HCEC 1CT (cell line): Measurements from ENCODE around the gene TTC33.
"Not testable (repeated sequence)": the region's sequence is repeated elsewhere in the genome, so short reads cannot be mapped to it uniquely, and the experiment has no call there.

Experiments
- DNase-seq: peaks from one replicate; pipeline ENCODE4 v3.0.0-alpha.2; 2017

The TTC33 gene

DNA sequence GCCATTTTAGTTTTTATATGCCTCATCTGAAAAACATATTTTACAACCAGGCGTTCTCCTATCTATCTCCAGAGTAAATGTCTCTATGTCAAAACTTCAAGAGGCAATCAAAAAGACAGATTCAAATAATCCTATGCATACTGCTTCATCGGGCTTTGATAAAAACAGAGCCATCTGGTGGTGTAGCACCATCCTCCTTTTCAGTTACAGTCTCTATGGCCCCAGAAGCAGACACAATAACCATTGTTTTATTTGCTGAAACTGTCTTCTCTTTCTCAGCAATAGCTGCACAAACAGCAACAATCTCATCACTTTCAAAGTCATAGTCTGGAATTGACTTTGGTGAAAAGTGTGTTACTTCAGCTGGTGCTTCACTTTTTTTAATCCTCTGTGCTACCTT lies 39.8 kb downstream of the TTC33 start:
- DNase-seq = peak; percentile 15

DNA sequence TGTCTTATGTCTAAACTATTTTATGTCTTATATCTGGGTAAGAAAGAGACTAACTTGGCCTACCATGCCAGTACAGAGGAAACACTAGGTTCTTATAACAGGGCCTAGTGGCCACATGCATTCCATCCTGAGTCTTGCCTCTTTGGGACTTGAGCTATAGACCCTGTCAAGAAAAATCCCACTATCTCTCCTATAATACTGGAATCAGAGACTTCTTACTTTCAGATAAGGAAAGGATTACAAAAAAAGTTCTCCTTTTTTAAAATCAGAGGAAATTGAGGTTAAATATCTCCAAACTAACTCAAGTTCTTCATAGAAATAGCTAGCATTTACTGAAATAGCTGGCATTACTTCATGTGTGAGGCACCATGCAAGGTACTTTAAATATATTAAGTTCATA lies 41.8 kb downstream of the TTC33 start:
- DNase-seq = no peak

DNA sequence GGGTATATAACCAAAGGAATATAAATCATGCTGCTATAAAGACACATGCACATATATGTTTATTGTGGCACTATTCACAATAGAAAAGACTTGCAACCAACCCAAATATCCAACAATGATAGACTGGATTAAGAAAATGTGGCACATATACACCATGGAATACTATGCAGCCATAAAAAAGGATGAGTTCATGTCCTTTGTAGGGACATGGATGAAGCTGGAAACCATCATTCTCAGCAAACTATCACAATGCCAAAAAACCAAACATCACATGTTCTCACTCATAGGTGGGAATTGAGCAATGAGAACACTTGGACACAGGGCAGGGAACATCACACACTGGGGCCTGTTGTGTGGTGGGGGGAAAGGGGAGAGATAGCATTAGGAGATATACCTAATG lies 45.2 kb downstream of the TTC33 start:
- DNase-seq = not testable (repeated sequence)

DNA sequence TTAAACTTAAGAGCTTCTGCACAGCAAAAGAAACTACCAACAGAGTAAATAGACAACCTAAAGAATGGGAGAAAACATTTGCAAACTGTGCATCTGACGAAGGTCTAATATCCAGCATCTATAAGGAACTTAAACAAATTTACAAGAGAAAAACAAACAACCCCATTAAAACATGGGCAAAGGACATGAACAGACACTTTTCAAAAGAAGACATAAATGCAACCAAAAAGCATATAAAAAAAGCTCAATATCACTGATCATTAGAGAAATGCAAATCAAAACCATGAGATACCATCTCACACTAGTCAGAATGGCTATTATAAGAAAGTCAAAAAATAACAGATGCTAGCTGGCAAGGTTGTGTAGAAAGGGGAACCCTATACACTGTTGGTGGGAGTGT lies 50.3 kb downstream of the TTC33 start:
- DNase-seq = not testable (repeated sequence)

DNA sequence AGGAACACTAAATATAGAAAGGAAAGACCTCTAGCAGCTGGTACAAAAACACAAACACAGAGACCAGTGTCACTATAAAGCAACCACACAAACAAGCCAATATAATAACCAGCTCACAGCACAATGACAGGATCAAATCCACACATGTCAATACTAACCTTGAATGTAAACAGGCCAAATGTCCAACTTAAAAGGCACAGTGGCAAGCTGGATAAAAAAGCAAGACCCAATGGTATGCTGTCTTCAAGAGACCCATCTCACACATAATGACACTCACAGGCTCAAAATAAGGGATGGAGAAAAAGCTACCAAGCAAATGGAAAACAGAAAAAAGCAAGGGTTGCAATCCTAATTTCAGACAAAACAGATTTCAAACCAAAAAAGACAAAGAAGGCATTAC lies 53.7 kb downstream of the TTC33 start:
- not testable (repeated sequence) for DNase-seq

DNA sequence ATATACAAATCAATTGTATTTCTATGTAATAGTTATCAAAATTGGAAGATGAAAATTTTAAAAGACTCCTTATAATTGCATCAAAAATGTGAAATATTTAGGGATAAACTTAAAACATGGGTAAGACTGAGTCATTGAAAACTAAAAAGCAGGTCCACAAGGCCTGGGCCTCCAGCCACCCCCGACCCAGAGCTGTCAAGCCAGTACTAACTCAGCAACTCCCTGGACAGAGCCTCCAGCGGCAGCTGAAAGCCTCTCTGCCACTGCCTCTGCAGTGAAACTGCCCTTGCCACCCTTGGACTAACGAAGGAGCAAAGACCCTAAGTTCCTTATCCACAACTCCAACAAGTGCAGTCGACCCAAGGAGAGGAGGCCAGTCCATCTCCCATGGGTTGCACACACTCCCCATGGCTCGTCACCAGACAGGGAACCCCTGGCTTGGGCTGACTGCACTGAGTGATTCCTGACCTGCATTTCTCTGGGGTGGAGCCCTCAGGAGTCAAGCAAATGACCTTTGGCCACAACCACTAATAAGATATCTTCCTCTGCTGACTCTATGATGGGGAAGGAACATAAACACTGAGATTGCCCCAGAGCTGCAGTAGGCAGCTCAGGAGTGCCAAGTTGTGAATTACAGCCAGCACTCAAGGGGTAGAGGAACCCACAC lies 55.5 kb downstream of the TTC33 start:
- DNase-seq = no peak

DNA sequence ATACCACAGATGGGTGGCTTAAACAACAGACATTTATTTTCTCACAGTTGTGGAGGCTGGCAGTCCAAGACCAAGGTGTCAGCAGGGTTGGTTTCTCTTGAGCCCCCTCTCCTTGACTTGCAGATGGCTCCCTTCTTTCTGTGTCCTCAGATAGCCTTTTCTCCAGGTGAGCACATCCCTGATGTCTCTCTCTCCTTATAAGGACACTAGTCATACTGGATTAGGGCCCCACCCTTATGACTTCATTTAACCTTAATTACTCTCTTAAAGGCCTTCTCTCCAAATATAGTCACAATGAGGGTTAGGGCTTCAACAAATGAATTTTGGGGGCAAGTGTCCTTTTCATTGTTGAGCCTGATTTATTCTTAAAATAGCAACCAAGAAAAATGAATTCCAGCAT lies 61.3 kb downstream of the TTC33 start:
- no peak for DNase-seq

DNA sequence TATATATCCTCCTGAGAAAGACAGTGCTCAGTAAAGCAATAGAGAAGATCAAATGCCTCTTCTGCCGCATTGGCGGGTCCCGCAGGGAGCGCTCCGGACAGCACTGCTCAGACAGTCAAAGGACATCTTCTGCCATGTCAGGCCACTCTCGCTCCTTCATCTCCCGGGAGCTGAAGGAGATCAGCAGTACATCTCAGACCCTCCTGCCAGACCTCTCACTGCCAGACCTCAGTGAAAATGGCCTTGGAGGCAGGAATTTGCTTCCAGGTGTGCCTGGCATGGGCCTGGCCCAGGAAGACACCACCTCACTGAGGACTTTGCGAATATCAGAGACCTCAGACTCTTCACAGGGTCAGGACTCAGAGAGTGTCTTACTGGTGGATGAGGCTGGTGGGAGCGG lies 63.9 kb downstream of the TTC33 start:
- DNase-seq = no peak

DNA sequence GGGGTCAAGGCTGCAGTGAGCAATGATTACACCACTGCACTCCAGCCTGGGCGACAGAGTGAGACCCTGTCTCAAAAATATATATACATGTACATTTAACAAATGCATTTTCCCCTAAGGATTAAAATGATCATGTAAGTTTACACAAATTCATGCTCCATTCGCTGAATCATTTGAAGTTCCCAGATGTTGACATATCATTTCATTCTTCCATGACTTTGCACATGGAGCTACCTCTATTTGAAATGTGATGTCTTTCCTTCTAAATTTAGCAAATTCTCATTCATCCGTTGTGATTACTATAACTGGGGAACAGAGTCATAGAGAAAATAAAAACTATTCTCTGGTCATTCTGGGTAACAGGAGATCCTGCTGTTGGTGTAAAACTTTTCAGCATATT lies 65.5 kb downstream of the TTC33 start:
- DNase-seq = peak; percentile 26

DNA sequence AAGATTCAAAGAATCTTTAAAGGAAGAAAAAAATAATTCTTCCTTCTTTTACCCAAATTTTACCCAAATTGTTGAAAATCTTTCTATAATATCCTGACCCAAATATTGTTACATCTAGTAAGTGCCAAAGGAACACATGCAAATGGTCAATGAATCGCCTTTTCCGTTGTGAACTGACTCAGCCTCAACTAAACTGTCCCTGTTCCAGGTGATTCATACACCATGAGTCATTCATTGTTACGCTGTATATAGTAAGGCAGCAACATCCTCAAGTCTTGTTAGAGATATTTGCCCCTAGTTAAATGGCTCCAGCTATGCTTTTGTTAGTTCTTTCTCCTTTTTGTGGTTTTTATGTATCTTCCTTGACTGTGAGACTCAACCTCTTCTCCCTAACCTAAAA lies 66.3 kb downstream of the TTC33 start:
- peak; percentile 96 for DNase-seq

DNA sequence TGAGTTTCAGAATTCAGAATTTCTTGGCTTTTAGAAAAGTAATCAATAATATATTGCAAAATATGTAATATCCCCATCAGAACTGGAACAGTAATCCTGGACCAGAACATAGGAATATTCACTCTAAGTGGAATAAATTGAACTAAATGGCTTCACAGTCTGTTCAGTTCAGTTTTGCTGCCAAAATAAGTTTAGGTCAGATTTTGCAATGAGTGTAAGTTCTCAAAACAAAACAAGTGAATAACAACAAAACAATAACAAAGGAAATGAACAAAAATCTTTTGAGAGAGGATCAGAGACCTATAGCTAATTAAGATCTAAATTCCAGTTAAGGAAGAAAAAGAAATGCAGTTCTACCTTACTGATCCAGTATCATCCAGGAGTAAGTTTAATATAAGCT lies 66.8 kb downstream of the TTC33 start:
- DNase-seq = peak; percentile 3

DNA sequence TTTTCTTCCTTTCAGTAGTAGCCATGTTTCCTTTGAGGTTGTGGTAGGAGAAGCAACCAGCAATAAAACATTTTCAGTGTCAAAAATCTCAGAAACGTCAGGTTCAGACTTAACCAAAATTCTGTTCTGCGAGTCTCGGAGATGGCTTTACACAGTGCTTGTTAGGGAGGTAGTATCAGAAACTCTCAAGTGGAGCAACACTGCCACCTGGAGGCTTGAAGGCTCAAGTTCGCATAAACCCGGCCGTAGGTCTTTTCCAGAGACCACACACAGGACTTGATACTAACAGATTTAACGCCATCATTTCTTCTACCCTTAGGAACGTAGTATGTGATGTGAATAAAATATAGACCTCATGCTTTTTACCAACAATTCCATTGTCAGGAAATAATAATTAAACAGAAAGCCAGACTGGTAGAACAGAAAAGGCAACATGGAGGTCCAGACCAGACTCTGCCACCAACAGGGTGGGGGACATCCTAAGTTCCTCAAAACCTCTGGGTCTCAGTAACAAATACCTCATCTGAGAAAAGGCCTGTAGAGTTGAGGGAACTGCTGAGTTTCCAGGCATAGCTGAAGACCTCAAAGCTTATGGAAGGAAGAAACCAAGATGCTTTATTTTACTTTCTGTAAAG lies 67.5 kb downstream of the TTC33 start:
- DNase-seq = peak; percentile 78

DNA sequence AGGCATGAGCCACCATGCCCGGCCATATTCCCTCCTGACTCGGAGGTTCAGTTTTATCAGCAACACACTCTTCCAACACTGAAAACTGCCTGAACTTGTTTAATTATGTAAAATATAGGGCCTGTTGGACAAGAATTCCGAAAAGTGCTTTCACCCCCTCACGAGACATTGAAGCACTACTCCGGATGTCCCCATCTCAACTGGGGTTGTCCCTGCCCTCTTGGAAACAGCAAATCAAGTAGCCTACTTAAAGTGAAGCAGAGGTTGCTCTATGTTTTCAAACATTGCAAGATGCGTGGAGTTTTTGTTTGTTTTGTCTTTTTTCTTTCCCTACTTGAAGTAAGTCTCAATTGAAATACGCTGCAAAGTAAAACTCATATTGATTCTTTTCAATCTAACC lies 68.4 kb downstream of the TTC33 start:
- peak; percentile 1 for DNase-seq

DNA sequence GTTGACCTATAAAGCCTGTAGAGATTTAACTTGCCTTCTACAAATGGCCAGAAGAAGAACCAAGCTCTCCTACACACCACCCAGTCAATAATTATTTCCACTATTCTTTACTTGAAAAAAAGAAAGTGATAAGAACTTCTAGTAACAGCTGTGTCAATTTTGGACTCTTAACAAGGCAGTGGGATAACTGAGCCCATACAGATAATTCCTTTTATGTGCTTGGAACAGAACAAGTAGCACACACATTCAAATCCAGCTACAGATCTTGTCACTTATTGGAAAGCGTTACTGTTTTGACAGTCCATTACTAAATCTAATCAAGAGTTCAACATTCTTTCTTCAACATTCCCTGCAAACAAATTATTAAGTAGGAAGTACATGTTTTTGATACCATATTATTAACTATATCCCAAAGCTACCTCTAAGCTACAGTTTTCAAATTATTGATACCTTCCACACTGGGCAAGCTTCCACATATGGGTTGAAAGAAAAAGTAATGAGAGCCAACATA lies 69.7 kb downstream of the TTC33 start:
- no peak for DNase-seq

DNA sequence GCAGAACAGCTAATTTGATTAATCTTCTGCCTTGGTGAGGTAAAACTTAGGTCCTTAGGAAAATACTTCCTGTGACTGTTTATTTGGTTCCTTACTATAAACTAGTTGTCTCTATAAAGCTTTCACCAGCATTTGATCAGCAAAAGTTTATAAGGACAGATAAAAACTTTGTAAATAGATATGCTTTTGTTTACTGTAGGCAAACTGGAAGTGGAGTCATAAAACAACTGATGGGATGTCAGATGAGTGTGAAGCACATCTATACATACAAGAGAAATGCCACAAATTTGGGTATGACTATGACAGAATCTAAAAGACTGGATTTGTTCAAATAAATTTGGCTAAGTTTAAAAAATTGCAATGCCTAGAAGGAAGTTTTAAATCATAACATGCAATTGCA lies 70.6 kb downstream of the TTC33 start:
- peak; percentile 9 for DNase-seq

DNA sequence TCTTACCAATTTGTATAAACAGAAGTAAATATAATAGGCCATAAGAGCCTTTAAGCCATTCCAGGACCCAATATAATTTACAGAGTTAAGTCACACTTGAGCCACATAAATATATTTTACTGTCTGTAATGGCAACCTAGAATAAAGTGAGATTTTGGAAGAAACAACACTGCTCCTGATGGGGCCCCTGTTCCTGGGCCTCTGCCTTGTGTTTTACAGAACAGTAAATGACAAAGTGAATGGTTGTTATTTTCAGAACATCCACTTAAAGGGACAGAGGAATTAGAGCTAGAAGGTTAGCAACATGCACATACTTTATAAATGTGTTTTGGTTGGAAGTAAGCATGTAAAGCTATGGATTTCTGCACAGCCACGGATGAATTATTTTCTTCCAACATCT lies 72.5 kb downstream of the TTC33 start:
- peak; percentile 7 for DNase-seq

DNA sequence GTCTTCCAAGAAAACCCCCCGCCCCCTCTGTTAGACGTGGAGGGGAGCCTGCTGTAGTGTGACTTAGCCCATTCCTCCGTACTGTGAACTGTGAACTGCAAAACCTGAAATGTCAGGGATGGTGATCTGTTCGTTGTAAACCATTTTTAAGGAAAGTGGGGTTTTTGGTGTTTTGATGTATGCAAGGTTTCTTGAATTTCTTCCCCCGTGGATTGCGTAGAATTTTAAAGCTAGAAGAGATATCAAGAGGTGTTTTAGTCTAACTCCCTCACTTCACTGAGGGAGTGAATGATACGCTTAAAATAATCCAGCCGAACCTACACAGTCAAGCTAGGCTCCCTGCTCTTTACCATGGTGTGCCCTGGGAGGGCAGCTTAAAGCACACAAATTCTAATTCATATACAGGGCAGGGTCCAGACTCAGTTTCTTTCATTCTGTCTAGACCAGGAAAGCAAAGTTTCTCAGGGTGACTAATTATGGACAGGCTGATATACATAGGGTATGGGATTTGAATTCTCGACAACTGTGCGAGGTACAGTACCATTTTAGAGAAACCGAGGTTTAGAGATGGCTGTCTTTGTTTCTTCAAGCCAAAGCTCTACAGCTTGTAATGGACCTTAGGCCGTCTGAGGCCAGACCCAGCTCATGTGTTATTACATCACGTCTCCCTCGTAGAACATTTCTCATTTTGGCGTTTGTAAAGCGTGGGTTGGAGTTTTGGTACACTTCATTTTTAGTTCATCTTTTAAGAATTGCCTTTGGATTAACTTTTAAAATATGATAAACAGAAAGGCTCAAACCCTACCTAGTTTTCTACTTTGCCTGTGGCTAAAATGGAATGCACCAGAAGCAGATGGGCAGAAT lies 73.4 kb downstream of the TTC33 start:
- DNase-seq = peak; percentile 64

DNA sequence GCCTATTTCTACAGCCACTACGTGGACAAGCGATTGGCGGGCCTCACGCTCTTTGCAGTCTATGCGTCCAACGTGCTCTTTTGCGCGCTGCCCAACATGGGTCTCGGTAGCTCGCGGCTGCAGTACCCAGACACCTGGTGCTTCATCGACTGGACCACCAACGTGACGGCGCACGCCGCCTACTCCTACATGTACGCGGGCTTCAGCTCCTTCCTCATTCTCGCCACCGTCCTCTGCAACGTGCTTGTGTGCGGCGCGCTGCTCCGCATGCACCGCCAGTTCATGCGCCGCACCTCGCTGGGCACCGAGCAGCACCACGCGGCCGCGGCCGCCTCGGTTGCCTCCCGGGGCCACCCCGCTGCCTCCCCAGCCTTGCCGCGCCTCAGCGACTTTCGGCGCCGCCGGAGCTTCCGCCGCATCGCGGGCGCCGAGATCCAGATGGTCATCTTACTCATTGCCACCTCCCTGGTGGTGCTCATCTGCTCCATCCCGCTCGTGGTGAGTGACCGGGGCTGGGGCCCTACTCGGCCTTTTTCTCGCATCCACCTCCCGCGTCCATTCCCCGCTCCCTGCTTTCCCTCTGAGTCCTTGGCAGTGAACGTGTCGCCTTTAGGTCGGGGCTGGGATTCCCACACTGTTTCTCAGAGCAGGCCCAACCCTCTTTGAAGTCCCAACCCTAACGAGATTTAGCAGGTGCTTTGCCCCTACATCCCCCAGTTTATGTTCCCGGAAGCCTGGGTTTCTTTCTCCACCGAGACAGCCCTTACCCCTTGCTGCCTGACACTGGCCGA lies 74.2 kb downstream of the TTC33 start:
- peak; percentile 65 for DNase-seq

DNA sequence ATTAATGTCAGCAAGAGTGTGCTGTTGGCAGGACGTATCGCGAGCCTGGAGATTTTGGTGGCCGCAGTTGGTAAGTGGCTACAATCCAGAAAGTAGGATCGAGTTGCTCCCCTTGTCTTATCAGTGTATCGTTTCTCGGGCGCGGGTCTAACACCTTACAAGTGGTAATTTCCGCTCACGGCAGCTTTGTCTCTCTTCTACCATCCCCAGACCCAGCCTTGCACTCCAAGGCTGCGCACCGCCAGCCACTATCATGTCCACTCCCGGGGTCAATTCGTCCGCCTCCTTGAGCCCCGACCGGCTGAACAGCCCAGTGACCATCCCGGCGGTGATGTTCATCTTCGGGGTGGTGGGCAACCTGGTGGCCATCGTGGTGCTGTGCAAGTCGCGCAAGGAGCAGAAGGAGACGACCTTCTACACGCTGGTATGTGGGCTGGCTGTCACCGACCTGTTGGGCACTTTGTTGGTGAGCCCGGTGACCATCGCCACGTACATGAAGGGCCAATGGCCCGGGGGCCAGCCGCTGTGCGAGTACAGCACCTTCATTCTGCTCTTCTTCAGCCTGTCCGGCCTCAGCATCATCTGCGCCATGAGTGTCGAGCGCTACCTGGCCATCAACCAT lies 74.9 kb downstream of the TTC33 start:
- DNase-seq = peak; percentile 40

DNA sequence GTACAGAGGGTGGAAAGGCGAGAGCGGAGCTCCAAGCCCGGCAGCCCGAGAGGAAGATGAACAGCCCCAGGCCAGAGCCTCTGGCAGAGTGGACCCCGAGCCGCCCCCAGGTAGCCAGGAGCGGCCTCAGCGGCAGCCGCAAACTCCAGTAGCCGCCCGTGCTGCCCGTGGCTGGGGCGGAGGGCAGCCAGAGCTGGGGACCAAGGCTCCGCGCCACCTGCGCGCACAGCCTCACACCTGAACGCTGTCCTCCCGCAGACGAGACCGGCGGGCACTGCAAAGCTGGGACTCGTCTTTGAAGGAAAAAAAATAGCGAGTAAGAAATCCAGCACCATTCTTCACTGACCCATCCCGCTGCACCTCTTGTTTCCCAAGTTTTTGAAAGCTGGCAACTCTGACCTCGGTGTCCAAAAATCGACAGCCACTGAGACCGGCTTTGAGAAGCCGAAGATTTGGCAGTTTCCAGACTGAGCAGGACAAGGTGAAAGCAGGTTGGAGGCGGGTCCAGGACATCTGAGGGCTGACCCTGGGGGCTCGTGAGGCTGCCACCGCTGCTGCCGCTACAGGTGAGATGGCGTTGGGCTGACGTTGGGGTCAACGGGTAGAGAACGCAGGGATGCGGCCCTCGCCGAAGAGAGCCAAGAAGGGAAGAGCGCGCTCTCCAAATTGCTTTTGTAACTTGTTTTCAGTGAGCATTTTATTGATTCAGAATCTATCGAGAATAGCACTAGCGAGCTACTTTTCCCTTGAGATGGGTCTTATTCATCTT lies 75.7 kb downstream of the TTC33 start, which contains the start of gene PTGER4:
Gene PTGER4 (plus strand): TSS at position 3 of the 769 bp plus-strand sequence. CDS start 1,079 bp downstream, outside the sequence.
- DNase-seq = no peak

DNA sequence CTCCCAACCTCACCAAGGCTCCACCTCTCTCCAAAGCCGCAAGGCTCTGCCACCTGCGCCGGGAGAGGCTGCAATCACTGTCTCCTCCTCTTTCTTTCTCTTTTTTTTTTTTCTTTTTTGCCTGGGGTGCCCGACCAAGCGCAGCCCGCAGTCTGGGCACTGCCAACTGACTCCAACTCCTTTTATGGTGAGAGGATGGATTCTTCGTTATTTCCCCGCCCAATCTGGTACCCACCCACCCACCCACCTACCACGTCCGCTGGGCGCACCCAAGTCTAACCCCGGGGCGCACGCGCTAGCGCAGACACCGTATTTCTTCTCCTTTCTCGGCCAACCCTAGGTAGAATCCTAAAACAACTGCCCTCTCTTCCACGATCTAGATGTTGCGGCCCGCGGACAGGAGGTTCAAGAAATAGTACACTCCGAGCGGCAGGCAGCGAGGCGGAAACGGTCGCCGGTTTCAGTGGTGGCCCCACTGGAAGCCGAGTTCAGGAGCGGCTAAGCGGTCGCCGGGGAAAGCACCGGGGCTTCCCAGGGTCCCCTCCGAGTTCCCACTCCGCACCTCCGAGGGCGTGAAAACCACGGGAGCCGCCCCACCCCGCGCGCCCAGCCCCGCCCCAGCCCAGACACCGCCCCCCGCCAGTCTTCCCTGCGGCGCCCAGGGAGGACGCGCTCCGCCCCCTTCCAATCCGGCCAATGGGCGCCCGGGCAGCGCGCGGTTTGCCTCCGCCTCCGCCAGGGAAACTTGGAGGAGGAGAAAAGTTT lies 76.4 kb downstream of the TTC33 start:
- peak; percentile 95 for DNase-seq
